Epithelial cell of esophagus (primary cell): ENCODE results near the gene TTC38.

Experiments used
- DNase-seq: peaks from one replicate; pipeline ENCODE4 v3.0.0; 2010; ENCODE audit warnings: low read depth
- H3K4me3 ChIP-seq: 2 replicates; pipeline ENCODE4 v1.5.1; 2011; ENCODE audit warnings: mild to moderate bottlenecking, low read length, control low read depth
- TF ChIP-seq, protein P1 (sequence below): IDR thresholded peaks from 2 replicates; pipeline ENCODE4 v1.5.1; 2011; ENCODE audit warnings: low read depth, mild to moderate bottlenecking, low read length, control low read depth, inconsistent platforms; ENCODE audit not compliant: insufficient read depth; ENCODE audit errors: missing control alignments

Gene TTC38

DNA sequence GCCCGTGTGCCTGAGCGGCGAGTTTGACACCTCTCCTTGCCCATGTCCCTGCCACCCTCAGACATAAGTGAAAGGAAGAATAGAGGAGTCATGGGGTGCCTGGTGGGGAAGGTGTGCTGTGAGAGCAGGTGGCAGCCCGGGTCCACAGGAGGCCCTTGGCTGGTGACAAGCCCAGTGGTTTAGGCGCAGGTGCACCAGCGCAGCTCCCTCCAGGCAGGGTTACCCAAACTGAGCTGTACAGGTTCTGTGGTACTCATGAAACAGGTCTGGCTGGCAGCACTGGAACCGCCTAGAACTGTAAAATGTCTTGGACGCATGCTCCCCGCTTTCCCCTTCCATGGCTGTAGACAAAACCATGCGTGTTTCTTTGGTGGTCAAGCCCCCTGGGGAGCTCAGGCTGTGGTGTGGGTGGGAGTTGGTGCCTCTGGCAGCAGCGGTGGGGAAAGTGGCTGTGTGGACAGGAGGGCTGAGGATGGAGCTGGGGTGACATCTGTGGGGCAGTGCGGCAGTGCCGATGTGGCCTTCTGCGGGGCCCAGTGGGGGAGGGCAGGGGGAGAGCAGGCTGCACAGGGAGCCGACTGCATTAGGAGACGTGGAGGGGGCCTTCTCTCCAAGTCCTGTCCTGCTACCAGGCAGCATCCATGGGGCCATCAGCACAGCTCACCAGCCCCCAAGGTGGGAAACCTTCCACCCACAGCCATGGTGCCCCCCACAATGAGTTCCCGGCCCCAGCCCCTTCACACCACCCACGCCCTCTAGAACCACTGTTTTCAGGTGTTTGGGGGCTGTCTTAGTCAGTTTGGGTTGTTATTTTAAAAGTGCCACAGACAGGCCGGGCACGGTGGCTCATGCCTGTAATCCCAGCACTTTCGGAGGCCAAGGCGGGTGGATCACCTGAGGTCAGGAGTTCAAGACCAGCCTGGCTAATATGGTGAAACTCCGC lies 23.3 kb downstream of the TTC38 start:
- DNase-seq: no peak
- H3K4me3 ChIP-seq: no peak overlapping the region
- TF ChIP-seq, protein P1, sequence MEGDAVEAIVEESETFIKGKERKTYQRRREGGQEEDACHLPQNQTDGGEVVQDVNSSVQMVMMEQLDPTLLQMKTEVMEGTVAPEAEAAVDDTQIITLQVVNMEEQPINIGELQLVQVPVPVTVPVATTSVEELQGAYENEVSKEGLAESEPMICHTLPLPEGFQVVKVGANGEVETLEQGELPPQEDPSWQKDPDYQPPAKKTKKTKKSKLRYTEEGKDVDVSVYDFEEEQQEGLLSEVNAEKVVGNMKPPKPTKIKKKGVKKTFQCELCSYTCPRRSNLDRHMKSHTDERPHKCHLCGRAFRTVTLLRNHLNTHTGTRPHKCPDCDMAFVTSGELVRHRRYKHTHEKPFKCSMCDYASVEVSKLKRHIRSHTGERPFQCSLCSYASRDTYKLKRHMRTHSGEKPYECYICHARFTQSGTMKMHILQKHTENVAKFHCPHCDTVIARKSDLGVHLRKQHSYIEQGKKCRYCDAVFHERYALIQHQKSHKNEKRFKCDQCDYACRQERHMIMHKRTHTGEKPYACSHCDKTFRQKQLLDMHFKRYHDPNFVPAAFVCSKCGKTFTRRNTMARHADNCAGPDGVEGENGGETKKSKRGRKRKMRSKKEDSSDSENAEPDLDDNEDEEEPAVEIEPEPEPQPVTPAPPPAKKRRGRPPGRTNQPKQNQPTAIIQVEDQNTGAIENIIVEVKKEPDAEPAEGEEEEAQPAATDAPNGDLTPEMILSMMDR: no peak

DNA sequence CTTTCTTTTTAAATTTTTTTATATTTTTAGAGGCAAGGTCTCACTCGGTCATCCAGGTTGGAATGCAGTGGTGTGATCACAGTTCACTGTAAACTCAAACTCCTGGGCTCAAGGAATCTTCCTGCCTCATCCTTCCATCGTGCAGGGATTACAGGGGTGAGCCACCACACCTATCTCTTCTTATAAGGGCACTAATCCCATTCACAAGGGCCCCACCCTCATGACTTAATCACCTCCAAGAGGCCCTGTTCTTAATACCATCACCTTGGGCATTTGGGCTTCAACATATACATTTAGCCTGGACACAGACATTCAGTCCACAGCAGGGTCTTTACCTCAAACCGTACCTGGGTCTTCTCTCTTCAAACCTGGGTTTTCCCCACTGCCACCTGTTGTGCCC lies 24.4 kb downstream of the TTC38 start:
- TF ChIP-seq, protein P1: no peak
- DNase-seq: no peak
- H3K4me3 ChIP-seq: no peak overlapping the region

DNA sequence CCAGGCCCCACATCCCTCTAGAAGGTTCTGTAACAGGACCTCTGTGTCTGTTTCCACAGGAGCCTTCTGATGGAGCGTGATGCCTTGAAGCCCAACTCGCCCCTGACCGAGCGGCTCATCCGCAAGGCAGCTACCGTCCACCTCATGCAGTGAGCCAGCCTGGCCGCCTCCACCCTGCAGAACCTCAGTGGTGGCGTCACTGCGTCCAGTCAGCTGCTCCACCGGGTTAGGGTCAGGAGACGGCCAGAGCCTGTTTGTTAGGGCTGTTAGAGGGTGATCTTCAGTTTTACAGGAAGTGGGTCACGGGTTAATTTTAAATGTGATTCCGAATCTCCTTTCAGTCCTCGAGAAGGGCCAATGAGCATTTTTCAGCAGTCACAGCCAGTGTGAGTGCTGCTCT lies 24.9 kb downstream of the TTC38 start:
- DNase-seq: no peak
- TF ChIP-seq, protein P1: no peak

DNA sequence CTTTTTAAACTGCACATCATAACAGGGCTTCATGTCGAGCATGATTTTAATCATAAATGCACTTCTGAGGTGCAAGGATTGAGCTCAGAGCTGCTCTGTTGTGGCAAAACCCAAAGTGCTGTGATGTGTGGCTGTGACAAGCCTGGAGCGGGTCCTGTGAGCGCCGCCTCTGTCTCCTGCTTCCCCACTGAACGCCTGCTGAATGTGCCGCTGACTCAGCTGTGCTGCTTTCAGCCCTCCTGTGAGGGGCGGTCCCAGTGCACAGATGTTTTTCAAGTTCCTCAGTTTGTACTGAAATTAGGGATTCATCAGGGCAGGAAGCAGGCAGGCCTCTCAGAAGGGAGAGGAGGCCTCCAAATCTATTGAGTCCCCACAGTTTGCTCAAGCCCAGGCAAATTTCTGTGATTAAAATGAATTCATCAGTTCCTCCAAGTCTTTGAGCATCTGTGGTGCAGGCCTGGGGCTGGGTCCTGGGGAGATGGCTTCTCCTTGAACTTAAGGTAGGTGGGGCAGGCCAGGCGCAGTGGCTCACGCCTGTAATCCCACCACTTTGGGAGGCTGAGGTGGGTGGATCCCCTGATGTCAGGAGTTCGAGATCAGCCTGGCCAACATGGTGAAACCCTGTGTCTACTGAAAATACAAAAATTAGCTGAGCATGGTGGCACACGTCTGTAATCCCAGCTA lies 25.9 kb downstream of the TTC38 start:
- no peak for DNase-seq
- no peak overlapping the region for H3K4me3 ChIP-seq
- TF ChIP-seq, protein P1: no peak

More for the DNA sequence above, 24.9 kb downstream of the TTC38 start:
- no peak overlapping the region for H3K4me3 ChIP-seq

DNA sequence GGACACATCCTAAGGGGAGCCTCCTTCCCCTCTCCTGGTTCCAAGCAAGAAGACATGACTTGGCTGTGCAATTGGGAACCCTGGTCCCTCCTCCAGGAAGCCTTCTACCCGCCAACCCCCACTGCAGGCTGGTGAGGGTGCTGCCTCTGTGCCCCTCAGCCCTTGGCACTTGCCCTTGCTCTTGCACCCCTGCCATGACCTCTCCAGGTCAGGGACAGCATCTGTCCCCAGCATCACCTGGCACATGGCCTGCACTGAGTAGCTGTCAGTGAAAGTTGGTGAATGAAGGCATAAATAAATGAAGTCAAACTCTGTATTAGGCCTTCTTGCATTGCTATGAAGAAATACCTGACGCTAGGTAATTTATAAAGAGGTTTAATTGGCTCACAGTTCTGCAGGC lies 27.0 kb downstream of the TTC38 start:
- H3K4me3 ChIP-seq: no peak overlapping the region
- TF ChIP-seq, protein P1: no peak
- DNase-seq: no peak

DNA sequence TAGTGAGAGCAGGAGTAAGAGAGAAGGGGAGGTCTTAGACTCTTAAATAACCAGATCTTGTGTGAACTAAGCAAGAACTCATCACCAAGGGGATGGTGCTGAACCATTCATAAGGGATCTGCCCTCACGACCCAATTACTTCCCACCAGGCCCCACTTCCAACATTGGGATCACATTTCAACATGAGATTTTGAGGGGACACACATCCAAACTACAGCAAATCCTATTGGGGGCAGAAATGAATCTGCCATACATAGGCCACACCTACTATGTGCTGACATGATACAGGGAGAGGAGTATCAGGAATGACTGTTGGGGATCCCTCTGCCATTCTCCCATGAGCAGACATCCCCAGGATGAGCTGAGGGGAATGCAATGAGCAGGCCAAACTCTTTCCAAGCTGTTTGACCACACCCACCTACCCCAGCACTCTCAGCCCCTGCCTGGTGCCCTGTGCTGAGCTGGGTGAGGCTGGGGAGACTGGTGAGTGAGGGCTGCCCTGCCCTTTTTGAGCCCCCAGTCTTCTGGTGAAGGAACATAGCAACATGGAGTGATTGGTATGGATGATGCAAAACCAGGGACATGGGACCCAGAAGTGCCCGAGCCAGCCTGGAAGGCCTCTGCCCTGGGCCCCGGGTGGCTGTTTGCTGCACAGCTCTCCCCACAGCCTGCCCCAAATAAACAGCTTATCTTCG lies 27.6 kb downstream of the TTC38 start:
- TF ChIP-seq, protein P1: no peak
- DNase-seq: no peak
- peak overlapping the region; percentile 71 for H3K4me3 ChIP-seq
